HTR-8/SVneo (cell line): ENCODE data around the gene PPP1R15B.

Experiments used
- DNase-seq: peaks from one replicate; pipeline ENCODE4 v3.0.0; 2011; ENCODE audit warnings: low spot score, mixed read lengths; ENCODE audit not compliant: insufficient read length
- FAIRE-seq: peaks from 2 replicates; lab custom pipeline; 2011; peaks lifted over from hg19 to GRCh38; lab: Jason Lieb, UNC

PPP1R15B gene

DNA sequence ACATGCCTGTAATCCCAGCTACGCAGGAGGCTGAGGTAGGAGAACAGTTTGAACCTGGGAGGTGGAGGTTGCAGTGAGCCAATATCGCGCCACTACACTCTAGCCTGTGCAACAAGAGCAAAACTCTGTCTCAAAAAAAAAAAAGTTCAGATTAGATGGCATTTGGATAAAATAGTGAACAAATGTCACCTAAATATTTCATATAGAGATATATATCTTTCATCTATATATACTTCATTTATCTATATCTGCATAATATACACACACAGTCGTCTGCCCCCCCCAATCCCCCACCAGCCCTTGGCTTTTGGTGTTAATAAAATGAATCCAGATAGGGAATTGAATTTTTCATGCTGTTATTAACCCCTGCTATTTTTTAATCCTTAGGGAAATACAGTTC, 5.0 kb downstream of the PPP1R15B start:
- FAIRE-seq (no peak), DNase-seq (no peak)

DNA sequence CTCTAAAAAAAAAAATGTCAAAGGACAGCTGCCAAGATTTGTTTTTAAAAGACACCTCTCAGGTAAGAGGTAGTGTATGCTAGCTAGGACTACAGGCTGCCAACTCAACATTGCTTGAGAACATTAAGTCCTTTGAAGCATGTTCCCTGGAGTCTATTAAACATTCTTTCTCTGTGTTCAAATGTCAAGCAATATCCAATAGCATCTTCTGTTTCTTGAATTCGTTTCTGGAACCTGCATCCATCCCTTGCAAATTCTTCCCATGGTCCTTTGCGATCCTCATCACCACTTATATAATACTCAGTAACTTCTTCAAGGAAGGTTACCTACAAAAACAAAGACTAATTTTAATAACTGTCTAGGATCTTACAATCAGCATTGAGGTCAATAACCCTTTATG, 5.6 kb downstream of the PPP1R15B start:
- DNase-seq (no peak), FAIRE-seq (no peak)

DNA sequence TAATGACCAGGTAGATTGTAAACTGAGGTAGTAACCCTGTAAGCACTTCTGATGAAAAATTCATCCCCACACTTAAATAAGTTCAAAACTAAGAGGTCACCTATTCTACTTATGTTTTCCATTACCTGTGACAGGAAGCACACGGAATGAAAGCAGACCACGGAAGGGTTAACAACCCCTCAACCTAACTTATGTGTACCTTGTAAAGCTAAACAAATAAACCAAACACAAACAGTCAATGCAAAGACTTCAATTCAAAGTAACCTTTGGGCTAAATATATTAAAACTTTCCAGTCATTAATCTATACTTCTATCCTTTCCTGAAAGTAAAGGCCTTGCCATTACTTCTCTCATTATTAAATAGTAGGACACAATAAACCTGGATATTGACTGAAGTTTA, 7.0 kb downstream of the PPP1R15B start:
- DNase-seq (no peak), FAIRE-seq (no peak)

DNA sequence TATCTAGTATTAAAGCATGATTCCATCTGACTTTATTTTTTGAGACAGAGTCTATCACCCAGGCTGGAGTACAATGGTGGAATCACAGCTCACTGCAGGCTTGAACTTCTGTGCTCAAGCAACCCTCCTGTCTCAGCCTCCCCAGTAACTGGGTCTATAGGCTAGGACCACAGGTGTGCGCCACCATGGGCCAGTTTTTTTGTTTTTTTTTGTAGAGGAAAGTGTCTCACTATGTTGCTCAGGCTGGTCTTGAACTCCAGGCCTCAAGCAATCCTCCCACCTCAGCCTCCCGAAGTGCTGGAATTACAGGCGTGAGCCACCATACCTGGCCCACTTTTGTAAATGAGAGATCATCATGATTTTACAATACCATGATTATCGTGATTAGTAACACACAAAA, 9.2 kb downstream of the PPP1R15B start:
- FAIRE-seq (no peak), DNase-seq (no peak)

DNA sequence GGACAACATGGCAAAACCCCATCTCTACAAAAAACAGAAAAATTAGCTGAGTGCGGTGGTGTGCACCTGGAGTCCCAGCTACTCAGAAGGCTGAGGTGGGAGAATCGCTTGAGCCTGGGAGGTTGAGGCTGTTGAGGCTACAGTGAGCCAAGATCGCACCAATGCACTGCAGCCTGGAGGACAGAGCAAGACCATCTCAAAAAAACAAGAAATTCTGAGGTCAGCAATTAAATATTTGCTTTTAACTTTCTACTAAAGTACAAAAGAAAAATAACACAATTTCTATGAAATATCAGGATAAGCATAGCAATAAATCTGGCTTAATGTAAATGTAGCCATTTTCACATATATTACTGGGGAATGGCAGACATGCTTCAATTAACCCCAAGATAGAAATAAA, 9.9 kb downstream of the PPP1R15B start:
- no peak for FAIRE-seq

DNA sequence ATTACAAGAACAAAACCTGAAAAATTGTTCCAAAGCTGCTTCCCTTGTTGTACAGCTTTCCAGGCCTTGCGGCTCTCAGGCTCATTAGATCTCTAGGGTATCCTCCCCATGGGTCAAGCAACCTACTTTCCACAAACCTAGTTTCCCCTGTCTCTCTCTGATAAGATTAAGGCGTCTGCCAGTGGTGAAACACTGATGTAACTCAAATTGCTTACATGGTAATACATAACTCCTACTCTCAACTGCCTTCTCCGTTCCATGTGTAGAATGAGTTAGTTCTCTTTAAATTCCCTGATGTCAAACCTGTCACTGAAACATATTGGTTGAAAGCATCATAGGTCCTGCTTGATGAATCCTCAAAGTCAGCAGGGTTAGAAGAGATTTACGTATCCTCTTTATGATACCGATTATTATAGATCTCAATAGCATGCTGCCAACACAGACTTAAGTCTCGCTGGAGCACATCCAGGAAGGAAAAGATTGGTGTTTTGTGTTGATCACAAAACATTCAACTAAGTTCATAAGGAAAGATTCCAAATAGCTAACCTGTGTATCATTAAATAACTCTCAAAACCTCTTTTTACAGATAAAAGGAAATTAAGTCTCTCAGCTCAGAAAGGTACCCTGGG, 10.6 kb downstream of the PPP1R15B start:
- FAIRE-seq, result no peak
- no peak for DNase-seq

More for the DNA sequence above, 9.9 kb downstream of the PPP1R15B start:
- DNase-seq, result no peak

DNA sequence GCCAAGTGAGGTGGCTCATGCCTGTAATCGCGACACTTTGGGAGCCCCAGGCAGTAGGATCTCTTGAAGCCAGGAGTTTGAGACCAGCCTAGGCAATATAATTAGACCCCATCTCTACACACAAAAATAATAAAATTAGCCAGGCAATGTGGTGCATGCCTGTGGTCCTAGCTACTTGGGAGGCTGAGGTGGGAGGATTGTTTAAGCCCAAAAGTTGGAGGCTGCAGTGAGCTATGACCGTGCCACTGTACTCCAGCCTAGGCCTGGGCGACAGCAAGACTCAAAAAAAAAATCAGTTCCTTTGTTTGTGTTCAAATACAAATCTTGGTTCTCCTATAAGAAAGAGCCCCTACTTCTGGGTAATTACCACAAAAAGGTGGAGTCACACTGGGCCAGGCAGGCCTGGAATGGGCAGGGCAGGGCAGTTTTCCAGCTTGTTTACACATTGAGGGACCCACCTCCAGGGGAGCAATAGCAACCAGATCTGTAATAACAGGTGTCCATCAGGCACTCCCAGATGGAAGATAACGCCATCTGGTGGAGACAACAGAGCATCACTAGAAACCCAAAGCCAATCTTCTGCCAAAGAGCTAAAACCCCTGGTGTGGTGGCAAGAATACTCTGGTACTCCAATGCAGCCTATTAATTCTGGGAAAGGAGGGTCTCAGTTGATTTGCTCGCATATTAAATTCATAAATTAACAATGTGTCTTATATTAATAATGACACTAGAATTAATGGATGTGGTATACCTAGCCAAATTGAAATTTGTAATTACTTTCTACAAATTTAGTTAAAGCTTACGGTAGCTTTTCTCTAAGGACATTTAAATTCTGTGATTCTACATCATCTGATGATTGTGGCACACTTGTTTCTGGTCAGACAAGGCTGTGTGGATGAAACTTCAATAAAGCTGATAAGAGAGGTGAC, 13.2 kb downstream of the PPP1R15B start:
- DNase-seq (peak; percentile 92), FAIRE-seq (peak; percentile 31)

DNA sequence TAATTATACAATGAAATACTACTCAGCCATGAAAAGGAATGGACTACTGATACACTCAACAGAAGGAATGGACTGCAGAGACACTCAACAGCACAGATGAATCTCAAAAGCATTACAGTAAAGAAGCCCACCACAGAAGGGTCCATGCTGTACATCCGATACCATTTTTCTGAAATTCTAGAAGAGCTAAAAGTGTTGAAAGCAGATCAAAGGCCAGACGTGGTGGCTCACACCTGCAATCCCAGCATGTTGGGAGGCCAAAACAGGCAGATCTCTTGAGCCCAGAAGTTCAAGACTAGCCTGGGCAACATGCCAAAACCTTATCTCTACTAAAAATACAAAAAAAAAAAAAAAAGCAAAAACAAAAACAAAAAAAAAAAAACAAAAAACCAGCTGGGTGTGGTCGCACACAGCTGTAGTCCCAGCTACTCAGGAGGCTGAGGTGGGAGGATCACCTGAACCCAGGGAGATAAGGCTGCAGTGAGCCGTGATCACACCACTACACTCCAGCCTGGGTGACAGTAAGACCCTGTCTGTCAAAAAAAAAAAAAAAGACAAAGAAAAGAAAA, 15.5 kb downstream of the PPP1R15B start:
- FAIRE-seq (no peak), DNase-seq (no peak)

DNA sequence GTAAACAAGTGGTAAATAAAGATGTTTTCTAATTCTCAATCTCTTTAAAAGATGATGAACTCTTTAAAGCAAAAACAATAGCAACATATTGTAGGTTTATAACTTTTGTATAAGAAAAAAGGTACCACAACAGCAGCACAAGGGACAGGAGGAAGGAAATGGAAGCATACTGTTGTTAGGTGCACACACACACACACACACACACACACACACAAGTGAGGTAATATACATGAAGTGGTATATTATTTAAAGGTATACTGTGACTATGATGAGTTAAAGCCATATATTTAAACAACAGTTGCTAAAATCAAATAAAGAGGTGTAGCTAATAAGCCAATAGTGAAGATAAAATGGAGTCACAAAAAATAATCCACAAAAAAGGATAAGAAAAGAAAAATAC, 20.0 kb downstream of the PPP1R15B start:
- FAIRE-seq (no peak), DNase-seq (no peak)

DNA sequence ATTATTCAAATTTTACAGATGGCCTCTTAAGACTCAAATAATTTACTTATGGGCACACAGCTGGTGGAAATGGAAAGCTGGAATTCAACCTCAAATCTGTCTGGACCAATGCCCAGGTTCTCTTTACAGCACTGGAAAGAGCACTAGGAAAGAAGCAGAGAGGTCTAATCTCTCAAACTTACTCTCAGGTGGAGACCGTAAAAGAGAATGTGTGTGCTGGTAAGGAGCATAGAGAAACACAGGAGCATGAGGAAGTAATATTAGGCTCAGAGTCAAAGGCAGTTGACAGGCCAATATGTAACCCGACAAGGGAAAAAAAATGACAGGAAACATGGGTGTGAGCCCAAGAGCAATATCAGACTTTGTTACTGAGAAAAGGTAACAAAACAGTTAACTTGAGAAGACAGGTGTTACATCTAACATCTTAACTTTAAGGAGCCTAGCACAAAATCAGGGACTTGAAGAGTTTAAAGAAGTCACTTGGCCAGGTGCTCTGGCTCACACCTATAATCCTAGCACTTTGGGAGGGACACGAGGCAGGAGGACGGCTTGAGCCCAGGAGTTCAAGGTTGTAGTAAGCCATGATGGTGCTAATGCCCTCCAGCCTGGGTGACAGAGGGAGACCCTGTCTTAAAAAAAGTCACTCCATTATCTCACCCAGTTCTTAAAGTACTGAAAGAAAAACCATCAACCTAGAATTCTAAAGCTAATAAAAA, 20.7 kb downstream of the PPP1R15B start:
- FAIRE-seq (peak; percentile 20), DNase-seq (no peak)

DNA sequence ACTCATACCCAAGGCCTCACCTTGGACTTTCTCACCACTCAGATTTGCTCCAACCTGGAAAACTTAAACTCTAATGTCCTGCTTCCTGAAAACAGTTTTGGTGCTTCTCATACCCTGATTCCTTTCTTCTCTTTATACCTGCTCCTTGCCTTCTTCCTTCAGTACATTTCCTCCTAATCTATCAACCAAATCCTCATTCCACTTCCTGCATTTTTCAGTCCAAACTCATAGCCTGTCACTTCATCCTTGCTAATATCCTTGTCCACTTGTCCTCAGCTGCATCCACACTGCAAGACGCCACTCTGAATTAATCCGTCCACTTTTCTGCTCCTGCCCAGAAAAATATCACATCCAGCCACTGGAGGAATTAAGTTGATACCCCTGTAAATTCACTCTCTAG, 25.9 kb downstream of the PPP1R15B start:
- FAIRE-seq, result no peak
- DNase-seq, result no peak

DNA sequence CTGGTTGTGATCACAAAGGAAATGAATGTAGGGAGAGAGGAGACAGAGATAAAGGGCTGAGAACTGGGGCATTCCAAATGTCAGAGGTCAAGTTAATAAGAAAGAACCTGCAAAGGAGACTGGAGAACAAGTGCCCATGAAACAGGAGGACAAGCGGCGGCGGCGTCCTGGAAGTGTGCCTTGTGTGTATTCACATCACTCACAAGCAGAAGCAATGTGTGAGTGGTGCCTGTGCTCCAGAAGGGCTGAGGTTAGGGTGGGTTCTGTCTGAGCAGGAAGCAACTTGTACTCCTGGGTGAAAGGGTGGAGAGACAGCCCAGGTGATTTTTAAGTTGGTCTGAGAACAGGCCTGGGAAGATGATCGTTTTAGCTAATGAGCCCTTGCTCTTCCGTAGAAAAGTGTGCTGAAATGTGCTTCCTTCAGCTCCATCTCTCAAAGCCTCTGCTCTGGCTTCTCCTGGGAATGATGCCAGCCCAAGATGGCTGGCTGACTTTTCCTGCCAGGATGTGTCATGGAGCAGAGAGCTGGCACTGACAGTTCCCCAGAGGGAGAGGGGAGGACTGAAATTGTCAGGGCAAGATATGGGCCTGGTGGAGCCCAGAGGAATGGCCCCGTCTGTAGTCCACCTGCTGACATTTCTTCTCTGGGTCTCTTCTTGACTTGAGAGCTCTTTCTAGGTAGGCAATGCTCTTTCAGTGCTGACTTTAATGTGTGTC, 26.8 kb downstream of the PPP1R15B start:
- no peak for FAIRE-seq
- no peak for DNase-seq

DNA sequence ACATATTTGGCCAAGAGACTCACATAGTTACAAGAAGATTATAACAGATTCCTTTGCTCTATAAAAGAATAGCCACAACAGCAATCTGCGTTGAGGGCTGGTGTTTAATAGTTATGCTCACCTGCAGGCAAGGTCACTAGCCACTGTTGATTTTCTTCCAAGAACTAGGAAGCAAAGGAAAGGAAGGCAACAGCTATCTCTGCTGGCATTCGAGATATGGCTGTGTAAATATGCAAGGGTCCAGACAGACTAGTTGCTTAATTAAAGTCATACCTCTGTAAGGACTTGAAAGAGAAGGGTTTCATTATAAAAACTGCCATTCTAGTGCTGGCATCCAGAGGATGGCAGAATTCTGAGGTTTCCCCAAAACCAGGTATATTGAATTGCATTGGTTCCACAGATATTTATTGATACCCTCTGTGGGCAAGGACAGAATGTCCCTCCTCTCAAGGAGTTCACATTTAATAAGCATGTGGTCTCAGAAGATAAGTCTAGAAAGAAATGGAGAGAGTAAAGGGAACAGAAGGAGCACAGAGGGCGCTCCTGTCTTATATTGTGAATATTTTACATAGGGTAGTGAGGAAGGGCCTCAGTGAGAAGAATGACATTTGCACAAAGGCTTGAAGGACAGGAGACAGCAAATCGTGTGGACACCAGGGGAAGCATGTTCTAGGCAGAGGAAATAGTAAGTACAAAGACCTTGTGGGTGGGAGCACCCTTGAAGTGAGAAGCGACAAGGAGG, 28.3 kb downstream of the PPP1R15B start:
- DNase-seq (no peak), FAIRE-seq (no peak)

DNA sequence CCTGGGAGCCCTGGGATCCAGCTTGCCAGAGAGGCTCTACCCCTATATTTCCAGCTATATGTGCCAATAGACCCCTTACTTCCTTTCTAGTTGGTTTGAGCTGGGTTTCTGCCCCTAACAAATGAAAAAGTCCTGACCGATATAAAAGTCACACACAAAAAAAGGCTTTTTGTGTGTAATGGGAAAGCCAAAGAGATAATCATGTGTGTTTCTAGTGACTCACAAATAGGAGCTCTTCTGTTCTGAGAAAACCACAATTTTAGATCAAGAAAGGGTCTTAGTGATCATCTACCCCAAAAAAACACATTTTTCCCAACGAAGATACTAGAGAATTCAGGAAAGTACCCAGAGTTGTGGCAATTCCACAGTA, 28.9 kb downstream of the PPP1R15B start:
- DNase-seq (no peak), FAIRE-seq (no peak)

DNA sequence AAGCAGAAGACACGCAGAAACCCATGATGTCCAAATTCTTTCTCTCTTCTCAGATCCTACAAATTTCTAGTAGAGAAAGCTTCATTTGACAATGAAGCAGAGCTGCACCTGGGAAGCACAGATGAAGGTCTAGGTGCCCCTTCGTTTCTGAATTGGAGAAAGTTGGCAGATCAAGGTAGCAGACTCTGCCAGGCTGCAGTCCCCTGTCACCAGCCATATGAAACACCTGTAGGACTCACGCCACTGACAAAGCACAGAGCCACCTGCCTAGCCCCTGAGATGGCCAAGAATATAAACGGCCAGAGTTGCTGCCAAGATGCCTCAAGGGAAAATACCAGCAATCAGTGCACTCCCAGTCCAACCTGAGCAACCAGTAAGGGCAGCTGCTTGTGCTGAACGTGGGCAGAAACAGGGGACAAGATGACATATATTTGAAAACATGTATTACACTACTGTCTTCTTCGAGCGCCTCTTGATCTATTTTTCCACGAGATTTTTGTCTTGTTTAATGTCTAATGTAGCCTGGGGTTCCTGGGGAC, 31.3 kb downstream of the PPP1R15B start:
- no peak for FAIRE-seq
- no peak for DNase-seq

DNA sequence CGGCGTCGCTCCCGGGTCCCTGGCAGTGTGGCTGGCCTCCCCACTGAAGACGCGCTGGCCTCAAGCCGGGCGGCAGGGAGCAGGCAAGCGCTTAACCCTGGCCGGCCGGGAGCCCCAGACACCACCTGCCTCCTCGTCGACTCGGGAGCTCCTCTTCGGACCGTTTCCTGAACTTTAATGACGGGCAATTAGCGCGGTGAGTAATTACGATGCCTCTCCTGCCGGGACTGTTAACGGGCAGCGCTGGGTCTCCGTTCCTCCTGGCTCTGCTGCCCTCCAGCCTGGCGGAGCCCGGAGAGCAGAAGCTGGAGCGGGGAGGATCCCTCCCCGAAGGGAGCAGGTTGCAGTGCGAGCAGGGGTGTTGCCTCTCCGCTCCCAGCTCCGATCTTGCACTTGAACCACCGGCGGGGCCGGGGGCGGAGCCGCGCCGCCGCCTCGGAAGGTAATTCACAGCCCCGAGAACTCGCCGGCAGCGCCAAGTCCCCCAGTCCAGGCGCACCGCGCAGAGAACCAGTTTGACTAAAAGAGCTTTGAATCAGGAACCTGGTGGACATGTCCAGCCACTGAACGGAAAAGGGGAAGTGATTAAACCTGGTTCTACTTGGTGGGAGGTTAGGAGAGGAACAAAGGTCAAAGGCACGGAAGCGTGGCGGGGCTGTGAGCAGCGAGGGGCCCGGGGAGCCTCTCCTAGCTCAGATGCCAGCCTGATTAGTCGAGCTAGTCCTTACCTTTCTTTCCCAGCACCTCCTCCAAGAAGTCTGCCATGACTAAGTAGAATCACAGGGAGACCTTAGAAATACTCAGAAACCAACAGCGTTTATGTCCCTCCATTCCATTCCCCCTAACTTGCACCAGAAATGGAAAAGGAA, 33.6 kb downstream of the PPP1R15B start:
- DNase-seq (peak; percentile 56), FAIRE-seq (peak; percentile 38)

DNA sequence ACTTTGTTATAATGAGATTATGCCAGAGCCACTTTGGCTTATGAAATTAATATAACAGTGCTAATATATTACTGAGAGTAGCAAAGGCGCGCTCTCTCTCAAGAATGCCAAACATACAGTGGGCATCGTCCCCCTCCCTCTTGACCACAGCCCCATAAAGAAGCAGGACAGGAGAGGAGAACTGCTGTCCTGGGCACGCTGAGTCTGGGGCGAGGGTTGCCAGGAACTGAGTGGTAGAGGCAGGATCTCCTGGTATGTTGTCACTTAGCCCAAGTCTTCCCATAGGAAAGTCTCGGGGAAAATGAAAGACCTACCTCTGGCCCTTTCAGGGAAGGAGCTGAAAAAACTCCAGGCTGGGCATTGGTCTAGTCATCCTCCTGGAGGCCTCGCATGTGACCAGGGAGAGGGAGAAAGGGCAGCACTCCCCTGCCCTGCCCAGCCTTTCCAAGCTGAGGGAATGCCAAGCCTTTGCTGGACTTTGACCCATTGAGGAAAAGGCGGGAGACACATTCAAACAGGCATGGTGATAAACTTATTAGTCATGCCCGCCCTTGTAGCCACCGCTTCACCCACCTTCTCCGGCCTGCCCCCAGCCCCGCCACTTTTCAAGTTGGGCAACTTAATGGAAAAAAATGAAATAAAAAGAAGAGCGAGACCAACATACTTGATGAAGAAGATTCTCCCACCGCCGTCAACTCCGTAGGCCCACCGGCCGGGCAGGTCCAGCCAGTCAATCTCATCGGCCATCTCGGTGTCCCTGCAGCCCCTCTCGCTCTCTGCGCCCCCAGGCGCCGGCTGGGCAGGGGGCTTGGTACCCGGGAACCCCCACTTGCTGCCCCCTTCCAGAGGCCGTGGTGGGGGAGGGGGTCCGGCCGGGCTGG, 34.5 kb downstream of the PPP1R15B start:
- DNase-seq (no peak), FAIRE-seq (no peak)
